ENCODE results near the gene DIS3L2. TPM values are rescaled to one million over a fixed set of nuclear protein-coding genes. Genes with fewer than 3 reads are reported as not detected.

DIS3L2 gene
- total RNA-seq, 1 experiment from 2014 or later = 39.1 TPM

DNA sequence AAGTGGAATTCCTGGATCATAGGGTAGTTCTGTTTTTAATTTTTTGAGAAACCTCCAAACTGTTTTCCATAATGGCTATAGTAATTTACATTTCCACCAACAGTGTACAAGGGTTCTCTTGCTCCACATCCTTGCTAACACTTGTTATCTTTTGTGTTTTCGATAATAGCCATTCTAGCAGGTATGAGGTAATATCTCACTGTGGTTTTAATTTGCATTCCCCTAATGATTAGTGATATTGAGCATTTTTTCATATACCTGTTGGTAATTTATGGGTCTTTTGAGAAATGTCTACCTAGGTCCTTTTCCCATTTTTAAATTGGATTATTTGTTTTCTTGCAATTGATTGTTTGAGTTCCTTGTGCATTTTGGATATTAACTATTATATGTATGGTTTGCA lies 39.6 kb downstream of the DIS3L2 start:
- no peak overlapping the region for H2AFZ ChIP-seq
- POLR2A ChIA-PET (ENCODE audit: unreplicated experiment) = interaction anchor here (0.8 kb wide), 1 partner anchor 40 kb away, joined by 33 read pairs; no protein-coding TSS in a partner anchor
- no peak for DNase-seq
- no peak overlapping the region for H3K27ac ChIP-seq
- BruUV-seq (replicated peaks) = no TSS peak
- H3K9me3 ChIP-seq (ENCODE audit: insufficient read depth, low read depth) = no peaks in the 10 kb centered on the region
- CTCF ChIA-PET = no interaction called here
- no peak overlapping the region for H3K4me3 ChIP-seq
- H3K36me3 ChIP-seq (ENCODE audit: low read depth) = no peaks in the 10 kb centered on the region
- no peaks in the 10 kb centered on the region for H3K27me3 ChIP-seq (ENCODE audit: insufficient read depth, low read depth)
- no peaks in the 10 kb centered on the region for H3K9me2 ChIP-seq (ENCODE audit: insufficient read depth)
- no peak overlapping the region for H3K4me2 ChIP-seq
- peaks cover 9% of the 10 kb centered on the region; the same call in 1 of the 2 replicates for H4K20me1 ChIP-seq (ENCODE audit: insufficient read depth)
- intact Hi-C loops (cut with micrococcal nuclease; ENCODE audit: unreplicated experiment) = no loop called here
- H3F3A ChIP-seq (ENCODE audit: insufficient read depth, low read depth) = no peaks in the 10 kb centered on the region
- no peaks in the 10 kb centered on the region for H3K4me1 ChIP-seq (replicated peaks; ENCODE audit: insufficient read depth)
- TF ChIP-seq, protein P1, sequence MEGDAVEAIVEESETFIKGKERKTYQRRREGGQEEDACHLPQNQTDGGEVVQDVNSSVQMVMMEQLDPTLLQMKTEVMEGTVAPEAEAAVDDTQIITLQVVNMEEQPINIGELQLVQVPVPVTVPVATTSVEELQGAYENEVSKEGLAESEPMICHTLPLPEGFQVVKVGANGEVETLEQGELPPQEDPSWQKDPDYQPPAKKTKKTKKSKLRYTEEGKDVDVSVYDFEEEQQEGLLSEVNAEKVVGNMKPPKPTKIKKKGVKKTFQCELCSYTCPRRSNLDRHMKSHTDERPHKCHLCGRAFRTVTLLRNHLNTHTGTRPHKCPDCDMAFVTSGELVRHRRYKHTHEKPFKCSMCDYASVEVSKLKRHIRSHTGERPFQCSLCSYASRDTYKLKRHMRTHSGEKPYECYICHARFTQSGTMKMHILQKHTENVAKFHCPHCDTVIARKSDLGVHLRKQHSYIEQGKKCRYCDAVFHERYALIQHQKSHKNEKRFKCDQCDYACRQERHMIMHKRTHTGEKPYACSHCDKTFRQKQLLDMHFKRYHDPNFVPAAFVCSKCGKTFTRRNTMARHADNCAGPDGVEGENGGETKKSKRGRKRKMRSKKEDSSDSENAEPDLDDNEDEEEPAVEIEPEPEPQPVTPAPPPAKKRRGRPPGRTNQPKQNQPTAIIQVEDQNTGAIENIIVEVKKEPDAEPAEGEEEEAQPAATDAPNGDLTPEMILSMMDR (conservative IDR thresholded peaks at IDR 0.05) = no peak
- TF ChIP-seq EZH2 (IDR thresholded peaks at IDR 0.05; ENCODE audit: low read depth) = no peak
- H3K79me2 ChIP-seq (ENCODE audit: low read depth) = peaks cover 9% of the 10 kb centered on the region

DNA sequence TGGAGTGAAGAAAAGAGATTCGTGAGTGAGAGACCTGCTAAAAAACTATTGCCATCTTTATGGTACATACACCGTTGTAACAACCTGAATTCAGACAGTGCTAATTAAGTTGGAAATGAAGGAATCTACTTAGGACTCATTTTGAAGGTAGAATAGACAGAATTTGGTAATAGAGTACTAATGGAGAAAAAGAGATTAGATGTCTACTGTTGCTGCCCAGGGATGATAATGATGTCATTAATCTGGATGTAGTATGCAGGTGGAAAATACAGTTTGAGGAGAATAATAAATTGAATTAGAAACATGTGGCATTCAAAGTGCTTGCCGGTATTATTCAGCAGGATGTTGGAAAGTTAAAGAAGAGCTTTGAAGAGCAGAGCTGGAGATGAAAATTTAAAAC lies 44.7 kb downstream of the DIS3L2 start:
- ChIA-PET POLR2A (ENCODE audit: unreplicated experiment) (no interaction called here), CTCF (interaction anchor here (0.6 kb wide), 1 partner anchor 44 kb away, joined by 4 read pairs; no protein-coding TSS in a partner anchor)
- Histone ChIP-seq H3K4me3 (no peak overlapping the region), H3K9me2 (ENCODE audit: insufficient read depth) (no peaks in the 10 kb centered on the region), H3K27me3 (ENCODE audit: insufficient read depth, low read depth) (no peaks in the 10 kb centered on the region), H3K4me1 (replicated peaks; ENCODE audit: insufficient read depth) (peaks cover 10% of the 10 kb centered on the region; the same call in 1 of the 2 replicates), H3K27ac (no peak overlapping the region), H3K79me2 (ENCODE audit: low read depth) (peaks cover 4% of the 10 kb centered on the region), H2AFZ (no peak overlapping the region), H3K4me2 (no peak overlapping the region), H3K9me3 (ENCODE audit: insufficient read depth, low read depth) (no peaks in the 10 kb centered on the region), H3F3A (ENCODE audit: insufficient read depth, low read depth) (no peaks in the 10 kb centered on the region), H4K20me1 (ENCODE audit: insufficient read depth) (0 out of 2 replicates have a peak, but pooled peaks cover 6% of the 10 kb centered on the region), H3K36me3 (ENCODE audit: low read depth) (no peaks in the 10 kb centered on the region)
- DNase-seq = no peak
- BruUV-seq (replicated peaks) = no TSS peak
- intact Hi-C loops (cut with micrococcal nuclease; ENCODE audit: unreplicated experiment) = no loop called here
- TF ChIP-seq EZH2 (IDR thresholded peaks at IDR 0.05; ENCODE audit: low read depth) = no peak
- TF ChIP-seq, protein P1 (conservative IDR thresholded peaks at IDR 0.05) = no peak

DNA sequence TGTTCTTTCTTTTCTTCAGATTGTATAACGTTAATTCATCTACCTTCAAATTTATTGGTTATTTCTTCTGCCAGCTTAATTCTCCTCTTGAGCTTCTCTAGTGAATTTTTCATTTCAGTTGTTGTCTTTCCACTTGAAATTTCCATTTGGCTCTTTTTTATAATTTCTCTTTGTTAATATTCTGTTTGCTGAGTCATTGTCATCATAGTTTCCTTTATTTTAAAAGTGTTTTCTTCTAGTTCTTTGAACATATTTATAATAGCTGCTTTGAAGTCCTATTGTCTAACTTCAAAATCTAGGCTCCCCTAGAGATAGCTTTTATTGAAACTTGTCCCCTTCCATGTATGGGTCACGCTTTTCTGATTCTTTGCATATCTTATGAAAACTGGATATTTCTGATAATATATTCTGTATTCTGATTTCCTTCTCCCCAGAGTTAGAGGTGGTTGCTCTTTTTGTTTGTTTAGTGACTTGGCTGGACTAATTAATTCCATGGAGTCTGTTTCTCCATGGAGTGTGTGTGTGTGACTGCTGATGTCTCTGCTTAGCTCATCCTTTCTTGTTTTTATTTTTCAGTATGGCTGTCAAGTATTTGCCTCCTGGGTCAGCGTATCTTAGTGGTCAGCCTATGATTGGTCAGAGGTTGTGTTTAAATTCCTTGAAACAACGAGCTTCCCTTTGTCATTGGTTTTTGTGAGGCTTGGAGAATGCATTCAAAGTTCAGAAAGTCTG lies 47.6 kb downstream of the DIS3L2 start:
- no peak overlapping the region for H3K4me2 ChIP-seq
- no peaks in the 10 kb centered on the region for H3K36me3 ChIP-seq (ENCODE audit: low read depth)
- H3K4me3 ChIP-seq = no peak overlapping the region
- H3K9me3 ChIP-seq (ENCODE audit: insufficient read depth, low read depth) = no peaks in the 10 kb centered on the region
- no peak overlapping the region for H2AFZ ChIP-seq
- no peaks in the 10 kb centered on the region for H3K79me2 ChIP-seq (ENCODE audit: low read depth)
- BruUV-seq (replicated peaks) = no TSS peak
- intact Hi-C loops (cut with micrococcal nuclease; ENCODE audit: unreplicated experiment) = no loop called here
- H3K9me2 ChIP-seq (ENCODE audit: insufficient read depth) = no peaks in the 10 kb centered on the region
- H3F3A ChIP-seq (ENCODE audit: insufficient read depth, low read depth) = no peaks in the 10 kb centered on the region
- DNase-seq = no peak
- TF ChIP-seq EZH2 (IDR thresholded peaks at IDR 0.05; ENCODE audit: low read depth) = no peak
- TF ChIP-seq, protein P1 (conservative IDR thresholded peaks at IDR 0.05) = no peak
- peak overlapping the region; percentile 38; the same call in 1 of the 2 replicates for H3K27ac ChIP-seq
- POLR2A ChIA-PET (ENCODE audit: unreplicated experiment) = no interaction called here
- H3K4me1 ChIP-seq (replicated peaks; ENCODE audit: insufficient read depth) = peaks cover 10% of the 10 kb centered on the region; the same call in 1 of the 2 replicates
- H3K27me3 ChIP-seq (ENCODE audit: insufficient read depth, low read depth) = no peaks in the 10 kb centered on the region
- H4K20me1 ChIP-seq (ENCODE audit: insufficient read depth) = no peaks in the 10 kb centered on the region
- CTCF ChIA-PET = no interaction called here
